HG03060 (cell line): ENCODE results near the gene RNF43.

Experiments
- ATAC-seq: cut with Tn5 transposase; IDR thresholded peaks from one replicate; pipeline ENCODE4 v1.9.1; 2021; ENCODE audit warnings: low read depth, moderate number of reproducible peaks; ENCODE audit not compliant: unreplicated experiment

The RNF43 gene

DNA sequence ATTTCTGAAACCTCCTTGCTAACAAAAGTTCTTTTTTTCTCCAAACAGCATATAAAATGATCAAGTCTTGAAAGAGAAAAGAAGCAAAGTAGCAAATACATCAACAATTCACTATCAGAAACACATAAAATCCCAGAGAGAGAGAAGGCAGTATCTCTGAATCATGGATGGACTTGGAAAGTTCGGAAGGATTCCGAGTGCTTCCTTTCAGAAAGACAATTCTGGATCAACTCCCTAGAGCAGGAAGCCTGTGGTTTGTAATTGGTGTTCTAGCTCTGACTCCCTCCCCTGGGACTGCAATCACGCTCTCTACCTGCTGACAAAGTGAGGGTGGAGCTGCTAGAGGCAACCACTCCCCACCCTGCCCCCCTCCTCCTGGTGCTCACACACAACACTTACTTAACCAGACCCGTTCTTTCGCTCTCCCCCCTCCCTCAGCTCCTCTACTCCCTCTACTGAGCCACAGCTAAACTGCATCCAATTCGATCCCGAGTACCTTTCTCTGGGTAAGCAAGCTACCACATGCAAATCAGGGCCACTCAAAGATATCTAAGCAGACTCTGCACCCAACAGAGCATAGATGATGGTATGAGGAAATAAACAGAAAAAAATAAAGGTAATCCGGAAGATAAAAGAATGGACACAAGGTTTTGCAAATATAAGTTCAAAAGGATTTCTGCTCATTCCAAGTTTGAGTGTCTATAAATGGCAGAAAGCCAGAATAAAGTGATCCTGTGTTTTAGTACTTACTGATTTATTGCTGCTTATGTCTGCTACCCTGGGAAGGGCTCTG is at the start of gene RNF43:
Gene RNF43, minus strand, starts transcription at position 235 of the 793 bp plus-strand sequence. CDS start 1,957 bp downstream, outside the sequence.
- peak; percentile 84 for ATAC-seq

DNA sequence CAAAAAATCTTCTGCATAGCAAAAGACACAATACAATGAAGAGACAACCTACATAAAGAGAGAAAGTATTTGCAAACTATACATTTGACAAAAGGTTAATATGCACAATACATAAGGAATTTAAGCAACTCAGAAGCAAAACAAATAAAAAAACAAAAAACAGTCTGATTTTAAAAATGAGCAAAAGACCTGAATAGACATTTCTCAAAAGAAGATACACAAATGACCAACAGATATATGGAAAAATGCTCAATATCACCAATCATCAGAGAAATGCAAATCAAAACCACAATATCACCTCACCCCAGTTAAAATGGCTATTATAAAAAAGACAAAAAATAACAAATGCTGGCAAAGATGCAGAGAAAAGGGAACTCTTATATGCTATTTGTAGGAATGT is 38.2 kb upstream of the RNF43 start:
- ATAC-seq = no peak

DNA sequence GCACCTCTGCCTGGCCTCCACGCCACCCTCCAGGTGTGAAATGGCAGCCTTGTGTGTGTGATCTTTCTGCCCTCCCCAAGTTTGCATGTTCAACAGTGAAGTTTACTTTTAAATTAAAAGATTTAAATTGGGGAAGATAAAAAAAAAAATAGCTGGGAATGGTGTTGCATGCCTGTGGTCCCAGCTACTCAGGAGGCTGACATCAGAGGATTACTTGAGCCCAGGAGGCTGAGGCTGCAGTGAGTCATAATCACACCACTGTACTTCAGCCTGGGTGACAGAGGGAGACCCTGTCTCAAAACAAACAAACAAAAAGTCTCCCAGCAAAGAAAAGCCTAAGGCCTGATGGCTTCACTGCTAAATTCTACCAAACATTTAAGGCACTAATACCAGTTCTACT is 35.4 kb upstream of the RNF43 start:
- no peak for ATAC-seq

DNA sequence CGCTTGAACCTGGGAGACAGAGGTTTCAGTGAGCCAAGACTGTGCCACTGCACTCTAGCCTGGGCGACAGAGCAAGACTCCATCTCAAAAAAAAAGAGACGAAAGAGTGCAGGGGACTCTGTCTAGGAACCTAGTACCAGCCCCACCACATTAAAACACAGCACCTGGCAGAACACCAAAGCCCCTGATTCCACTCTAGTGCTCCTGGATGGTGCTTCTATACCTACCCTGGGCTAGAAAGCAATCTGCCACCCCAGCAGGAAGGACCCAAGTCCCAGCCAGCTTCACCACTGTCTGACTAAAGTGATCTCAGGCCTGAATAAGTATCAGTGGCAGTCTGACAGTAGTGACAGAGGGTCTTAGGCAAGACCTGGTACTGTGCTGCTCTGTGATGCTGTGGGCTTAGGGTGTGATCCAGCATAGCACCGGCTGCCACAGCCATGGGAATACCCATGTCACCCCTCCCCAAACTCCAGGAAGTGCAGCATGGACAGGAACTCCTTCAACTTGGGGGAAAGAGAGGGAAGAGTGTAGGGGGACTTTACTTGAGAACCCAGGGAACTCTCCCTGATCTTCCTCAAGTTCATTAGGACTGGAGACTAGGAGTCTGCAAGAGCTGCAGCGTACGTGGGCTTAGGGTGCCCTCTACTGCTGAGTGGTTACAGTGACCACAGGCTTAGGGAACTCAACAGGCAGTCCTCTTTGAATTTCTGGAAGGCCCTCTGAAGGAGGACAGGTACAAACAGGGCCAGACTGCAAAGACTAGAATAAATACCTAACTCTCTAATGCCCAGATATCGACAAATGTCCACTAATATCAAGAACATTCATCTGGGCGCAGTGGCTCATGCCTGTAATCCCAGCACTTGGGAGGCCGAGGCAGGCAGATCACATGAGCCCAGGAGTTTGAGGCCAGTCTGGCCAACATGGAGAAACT is 30.0 kb upstream of the RNF43 start:
- ATAC-seq = no peak

DNA sequence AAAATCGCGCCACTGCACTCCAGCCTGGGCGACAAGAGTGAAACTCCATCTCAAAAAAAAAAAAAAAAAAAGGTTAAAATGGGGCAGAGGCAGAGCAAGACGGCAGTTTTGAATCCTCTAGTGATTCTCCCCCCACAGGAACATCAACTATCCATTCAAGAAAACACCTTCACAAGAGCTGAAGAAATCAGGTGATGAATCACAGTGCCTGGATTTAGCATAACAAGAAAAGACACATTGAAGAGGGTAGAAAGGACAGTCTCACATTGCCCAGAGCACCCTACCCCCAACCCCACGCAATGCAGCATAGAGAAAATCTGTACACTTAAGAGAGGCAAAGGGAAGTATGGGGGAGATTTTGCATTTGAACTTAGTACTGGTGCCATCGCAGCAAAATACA is 28.8 kb upstream of the RNF43 start:
- ATAC-seq = no peak

DNA sequence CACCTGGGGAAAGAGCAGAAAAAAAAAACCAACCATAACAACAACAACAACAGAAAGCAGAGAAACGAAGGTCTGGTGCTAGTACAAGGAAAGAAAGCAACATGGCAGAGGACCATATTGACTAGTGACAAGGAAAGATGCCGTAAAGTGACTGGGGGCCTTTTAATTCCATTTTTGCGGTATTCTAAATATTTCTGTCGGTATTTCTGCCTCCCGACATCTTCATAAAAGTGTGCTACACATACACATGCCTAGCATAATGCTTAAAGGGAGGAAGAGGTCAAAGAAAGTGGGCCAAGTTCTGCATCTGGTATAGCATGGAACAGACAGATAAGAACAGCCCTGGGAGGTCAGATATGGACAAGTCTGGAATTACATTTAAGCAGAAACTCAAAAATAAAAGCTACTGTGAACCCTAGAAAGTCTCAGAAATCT is 19.5 kb upstream of the RNF43 start:
- no peak for ATAC-seq

DNA sequence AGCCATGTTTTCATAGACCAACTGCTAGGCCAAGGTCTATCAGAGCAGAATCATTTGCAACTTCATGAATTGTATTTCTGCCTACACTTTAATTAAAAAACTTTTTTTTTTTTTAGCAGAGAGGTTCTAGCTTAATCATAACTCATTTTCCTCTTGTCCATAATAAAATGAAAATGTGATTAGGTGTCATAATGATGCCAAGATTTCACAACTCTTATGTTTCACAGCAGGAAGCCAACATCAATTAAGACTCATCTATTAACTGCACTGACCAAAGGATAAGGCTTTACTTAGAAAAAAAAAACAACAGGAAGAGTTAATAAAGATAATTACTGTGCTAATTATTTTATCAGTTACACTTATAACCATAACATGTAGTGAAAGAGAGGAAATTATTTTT is 18.9 kb upstream of the RNF43 start:
- ATAC-seq = no peak

DNA sequence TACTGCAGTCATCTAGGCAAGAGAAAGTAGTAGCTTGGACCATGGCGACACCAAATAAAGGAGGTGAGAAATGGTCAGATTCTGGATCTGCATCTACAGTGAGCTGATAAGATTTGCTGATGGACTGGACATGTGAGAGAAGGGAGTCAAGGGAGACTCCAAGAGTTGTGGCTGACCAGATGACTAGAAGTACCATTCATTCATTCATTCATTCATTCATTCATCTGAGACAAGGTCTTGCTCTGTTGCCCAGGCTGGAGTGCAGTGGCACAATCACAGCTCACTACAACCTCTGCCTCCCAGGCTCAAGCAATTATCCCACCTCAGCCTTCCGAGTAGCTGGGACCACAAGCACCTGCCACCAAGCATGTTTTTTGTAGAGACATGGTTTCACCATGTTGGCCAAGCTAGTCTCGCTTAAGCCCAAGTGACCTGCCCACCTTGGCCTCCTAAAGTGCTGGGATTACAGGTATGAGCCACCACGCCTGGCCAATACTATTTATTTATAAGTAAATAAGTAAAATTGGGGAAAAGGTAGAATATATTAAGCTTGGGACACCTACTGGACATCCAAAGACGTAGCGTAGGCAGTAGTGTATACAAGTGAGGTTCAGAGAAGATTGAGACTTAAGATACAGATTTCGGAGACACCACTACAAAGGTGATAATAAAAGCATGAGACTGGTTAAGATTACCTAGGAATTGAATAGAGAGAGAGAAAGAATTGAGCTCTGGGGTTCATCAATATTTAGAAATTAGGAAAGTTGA is 15.7 kb upstream of the RNF43 start:
- ATAC-seq = no peak

DNA sequence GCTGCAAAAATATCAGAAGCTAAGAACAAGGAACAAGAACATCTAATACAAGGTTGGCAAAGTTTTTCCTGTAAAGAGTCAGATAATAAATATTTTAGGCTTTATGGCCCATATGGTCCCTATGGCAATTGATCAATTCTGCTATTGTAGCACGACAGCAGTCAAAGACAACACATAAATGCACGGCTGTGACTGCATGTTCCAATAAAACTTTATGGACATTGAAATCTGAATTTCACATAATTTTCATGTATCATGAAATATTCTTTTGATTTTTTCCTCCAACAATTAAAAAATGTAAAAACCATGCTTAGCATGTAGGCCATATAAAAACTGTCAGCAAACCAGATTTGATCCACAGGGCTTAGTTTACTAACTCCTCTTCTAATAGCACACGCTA is 10.5 kb upstream of the RNF43 start:
- ATAC-seq = no peak

DNA sequence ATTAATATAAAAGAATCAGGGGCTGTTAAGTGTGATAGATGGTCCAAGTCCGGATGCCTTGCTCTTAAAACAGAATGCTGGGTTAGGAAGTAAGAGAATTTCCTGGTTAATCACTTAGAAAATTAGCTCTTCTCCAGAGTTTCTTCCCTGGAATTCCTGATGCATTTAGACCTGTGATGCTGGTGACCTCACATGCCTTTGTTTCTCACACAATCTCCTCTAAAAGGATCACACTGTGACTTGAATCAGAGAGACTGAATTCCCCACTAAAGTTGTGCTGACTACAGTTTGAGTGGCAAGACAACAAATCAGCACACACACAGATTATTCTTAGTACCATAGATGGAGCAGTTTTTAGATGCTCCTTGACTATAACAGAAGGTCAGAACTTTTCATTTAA is 4.4 kb upstream of the RNF43 start:
- no peak for ATAC-seq

DNA sequence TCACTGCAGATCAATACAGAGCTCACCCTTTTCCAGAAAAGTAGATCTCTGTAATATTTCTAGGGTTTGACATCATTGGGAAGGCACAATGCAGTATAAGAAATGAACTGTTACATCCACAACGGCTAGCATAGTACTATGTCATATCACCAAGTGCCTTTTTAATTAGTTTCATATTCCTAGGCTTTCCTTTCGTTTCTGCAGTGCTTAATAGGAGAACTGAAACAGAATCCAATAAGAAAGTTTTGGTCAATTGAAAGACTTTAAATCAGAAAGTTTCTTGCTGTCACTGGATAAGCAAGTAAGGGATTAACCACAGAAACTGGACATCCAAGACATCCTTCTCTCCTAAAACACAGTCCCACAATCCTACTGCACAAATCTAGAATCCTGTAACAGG is 3.5 kb upstream of the RNF43 start:
- no peak for ATAC-seq

DNA sequence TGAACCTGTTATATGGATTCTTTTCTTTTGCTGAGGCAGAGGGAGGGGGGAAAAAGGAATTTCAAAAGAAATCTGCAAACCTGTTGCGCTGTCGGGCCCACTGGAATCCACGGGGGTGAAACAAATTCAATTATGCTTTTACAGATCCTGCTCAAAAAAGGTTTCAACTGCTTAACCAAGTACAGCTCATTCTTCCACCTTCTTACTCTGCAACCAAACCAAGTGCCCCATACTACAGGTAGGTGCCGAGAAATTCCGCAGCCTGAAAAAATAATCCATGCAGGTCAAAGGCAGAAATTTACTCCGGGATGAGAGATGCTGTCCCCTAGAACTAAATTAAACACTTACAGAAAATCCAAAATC is 416 bp downstream of the RNF43 start:
- ATAC-seq = no peak

DNA sequence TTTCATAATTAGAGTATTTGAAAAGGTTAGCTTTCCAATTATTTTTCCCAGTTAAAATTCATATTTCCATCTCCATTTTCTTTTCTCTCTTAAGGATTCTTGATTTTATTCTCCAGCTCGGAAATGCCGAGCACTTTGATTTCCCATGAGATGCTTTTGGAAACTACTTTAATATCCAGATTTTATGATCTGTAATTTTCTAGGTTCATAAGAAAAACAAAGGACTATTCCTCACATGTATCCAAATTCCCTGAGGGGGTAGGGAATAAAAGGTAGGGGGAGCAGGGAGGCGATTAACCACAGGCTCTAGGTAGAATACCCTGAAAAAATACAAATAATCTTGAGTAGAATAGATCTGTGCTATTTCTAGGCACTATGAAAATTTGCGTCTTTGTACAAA is 938 bp downstream of the RNF43 start:
- ATAC-seq = no peak

DNA sequence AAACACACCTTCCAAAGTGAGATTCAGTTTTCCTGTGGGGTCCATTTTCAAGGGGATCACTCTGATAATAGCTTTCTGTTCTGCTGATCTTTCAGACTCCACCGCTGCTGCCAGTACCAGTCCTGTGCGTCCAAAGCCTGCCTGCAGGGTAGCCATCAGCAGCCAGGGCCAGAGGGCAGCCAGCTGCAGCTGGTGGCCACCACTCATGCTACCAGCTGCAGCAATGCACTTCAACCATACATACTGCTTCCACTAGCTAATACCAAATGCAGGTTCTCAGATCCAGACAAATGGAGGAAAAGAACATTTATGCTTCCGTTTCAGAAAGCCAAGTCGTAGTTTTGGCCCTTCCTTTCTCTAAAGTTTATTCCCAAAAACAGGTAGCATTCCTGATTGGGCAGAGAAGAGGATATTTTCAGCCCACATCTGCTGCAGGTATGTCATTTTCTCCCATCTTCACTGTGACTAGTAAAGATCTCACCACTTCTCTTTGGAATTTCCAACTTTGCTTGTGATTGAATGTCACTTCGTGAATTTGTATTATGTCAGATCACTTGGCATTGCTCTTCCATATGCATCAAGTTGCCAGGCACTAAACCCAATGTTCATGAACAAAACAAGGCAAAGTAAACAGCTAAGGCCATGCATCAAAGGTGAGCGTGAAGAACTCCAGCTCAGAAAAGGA is 1.8 kb downstream of the RNF43 start:
- no peak for ATAC-seq

DNA sequence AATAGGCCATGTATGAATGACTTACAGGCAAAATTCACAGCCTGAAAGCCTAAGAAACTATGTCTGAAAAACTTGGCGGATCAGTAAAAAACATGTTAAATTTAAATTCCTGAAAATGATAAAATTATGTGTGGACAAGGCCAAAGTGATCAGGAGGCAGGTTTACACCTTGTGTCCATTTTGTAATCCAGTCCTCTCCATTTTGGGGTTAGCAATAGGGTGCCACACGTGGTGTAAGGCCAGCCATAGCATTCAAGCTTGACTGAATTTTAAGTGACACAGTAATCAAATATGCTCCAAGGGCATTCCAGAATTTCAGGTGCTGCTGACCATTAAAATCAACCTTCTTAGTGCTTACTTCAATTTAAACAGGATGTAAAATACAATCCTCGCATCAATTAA is 2.7 kb downstream of the RNF43 start:
- no peak for ATAC-seq

DNA sequence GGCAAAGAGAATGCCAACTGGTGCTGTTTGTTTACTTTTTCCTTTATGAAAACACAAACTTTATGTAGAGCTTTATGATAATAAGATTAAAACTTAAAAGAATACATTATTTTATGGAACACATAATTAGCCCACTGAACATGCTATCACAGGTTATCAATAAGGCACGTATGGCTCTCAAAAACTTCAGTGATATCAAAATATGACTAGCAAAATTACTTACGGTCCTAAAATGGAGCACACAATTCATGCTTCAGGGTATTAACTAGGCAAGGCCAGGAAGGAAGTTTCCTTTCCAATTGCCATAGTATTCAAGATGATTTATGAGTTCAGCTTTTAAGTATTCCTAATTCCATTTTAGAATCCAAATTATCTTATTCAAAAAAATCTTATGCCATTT is 3.6 kb downstream of the RNF43 start:
- ATAC-seq = no peak

DNA sequence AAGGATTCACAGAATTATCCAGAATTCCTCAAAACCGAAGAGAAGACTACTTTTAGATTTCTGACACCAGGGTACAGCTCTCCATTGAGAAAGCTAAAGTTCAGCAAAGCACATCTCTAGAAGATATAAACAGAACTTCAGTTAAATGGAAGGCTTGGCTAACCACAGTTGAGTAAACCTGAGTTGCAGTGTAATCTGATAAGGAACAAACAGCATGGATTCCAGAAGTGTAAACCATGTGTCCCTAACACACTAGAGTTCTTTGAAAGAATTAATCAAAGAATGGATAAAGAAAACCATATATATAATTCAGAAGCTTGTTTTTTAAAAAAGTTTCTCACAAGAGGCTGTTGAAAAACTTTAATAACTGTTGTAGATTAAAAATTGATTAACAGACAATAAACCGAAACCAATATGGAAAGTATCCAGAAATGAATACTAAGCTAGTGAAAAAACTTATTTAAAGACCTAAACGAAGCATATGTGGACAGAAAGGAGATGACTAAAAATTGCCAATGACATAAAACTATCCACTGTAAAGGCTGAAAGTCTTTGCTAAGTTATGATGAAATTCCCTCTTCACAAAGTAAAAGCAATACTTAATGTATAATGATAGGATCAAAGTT is 4.3 kb downstream of the RNF43 start:
- no peak for ATAC-seq

DNA sequence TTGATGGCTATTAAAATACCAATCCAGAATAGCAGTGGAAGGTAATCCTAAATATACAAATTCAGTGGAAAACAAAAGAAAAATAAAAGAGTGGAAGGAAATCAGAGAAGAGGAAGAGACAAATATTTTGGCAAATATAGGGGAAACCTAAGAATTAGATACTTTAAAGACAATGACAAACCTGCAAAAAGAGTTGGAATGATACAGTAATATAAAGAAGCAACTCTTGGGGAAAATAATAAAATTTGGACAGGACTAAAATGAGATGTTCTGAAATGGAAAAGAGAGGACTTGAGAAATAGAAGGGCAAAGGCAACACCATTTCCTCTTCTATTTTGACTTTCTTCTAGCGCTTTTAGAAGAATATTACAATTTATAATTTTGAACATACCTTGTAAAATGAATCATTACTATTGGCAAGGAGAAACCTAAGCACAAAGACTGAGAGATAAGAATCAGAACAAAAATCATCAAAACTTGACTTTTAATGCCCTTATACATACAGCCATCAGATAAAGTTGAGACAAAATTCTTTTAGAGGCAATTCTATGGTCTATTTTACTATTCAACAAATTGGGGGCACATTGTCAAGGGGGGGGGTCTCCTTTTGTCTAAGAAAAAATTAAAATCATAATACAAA is 5.2 kb downstream of the RNF43 start:
- ATAC-seq = no peak

DNA sequence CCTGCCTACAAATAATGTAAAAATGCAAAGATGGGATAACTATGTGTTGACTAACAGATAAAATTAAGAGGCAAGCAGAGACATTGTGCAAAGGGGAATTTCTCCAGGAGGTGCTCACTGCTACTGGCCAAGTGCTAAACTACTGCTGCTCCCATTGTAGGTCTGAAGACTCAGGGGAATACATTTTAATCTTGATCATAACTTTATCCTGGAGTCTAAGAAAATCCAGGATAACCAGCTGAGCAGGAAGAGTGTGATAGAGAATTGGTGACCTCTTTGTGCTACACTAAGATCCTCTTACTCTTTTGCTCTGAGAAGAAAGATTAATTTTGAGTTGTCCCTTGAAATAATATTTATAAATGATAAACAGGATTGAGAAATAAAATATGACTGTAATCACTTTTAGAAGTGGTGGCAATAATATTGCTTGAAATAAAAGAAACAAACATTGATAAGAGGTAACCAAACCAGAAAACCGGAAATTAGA is 5.9 kb downstream of the RNF43 start:
- ATAC-seq = no peak
